Amniotic epithelial cell (primary cell): ENCODE data around the gene ADAMTS17.

ENCODE experiments used
- DNase-seq: peaks from one replicate; pipeline ENCODE4 v3.0.0-alpha.2; 2010; ENCODE audit warnings: low read depth

The ADAMTS17 gene

DNA sequence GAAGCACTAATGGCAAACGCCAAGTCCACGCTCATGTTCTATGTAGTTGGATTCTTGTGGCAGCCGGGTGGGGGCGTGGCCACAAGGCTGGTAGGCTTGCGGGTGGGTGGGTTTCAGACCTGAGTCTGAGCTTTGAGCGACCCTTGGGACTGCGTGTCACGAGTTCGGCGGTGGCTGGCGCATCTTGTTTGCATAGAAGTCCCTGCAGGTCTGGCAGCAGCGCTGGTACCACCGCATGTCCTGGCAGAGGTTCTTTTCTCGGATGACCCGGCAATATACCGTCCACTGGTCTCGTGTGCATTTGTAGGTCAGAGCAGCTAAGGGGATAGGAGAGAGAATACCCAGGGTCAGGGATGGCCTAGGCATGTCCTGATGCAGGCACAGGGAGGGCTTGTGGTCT, 367.5 kb downstream of the ADAMTS17 start:
- no peak for DNase-seq

DNA sequence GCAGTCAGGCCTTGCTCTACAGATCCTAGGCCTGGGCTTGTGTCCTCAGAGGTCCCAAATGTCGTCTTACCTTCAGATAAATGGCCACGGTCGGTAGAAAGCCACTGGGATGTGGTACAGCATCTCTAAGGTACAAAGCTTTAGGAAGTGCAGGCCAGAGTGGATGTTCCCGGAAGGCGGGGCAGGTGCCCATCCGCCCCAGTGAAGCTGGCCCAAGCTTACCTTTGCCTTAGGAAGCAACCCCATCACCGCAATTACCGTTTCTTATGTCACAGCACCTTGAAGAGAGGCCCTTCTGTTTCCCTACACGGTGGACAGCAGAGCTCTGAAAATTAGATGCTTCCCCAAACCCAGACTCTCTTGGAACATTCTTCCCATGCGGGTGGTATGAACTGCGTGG, 368.4 kb downstream of the ADAMTS17 start:
- DNase-seq, result no peak

DNA sequence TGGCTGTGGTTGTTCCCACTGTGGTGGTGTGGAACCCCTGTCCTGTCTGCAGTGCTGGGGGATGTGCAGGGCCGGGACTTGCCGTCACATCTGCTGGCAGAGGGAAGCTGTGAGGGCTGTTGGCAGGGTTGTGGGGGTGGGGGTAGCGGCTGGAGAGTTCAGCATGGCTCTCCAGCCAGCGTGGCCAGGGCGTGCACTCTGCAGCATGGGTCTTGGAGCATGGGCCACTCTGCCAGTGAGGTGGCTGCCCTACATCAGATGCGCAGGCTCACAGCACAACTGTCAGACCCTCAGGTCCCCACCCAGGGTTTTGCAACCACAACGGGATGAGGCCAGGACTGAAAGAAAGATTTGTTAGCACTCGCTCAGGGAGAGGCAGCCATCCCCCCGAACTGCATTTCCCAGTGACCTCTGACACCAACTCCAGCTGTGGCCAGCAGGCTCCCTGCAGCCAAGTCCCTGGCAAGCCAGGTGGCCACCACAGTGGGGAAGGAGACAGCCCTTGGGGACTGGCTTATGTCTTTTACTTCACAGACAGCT, 370.8 kb downstream of the ADAMTS17 start:
- no peak for DNase-seq

DNA sequence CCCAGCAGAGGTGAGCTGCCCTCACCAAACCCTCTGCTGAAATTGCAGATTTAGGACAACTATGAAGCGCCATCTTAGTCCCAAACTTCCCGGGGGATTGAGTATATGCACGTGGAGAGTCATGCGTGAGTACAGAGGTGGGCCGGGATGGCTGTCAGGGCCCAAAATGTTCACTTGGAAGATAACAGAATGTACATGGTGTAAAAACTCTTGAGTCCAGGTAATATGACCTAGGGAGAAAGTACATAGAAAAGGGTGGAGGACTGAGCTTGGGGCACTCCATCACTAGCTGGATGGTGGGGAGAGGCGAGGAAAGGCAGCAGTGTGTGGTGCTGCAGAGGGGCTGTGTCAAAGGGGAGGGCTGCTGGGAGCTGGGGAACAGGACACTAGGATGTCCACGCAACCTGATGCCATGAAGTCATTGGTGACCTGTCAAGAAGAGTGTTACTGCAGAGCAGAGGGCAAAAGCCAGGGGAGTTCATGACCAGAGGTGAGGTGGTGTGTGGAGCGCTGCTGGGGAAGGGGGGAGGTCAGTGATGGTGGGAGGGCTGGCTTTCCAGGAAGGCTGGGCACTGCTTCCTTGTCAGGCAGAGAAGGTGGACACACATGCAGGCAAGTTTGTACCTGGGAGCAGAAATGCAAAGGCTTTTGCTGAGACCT, 372.4 kb downstream of the ADAMTS17 start:
- DNase-seq, result no peak

DNA sequence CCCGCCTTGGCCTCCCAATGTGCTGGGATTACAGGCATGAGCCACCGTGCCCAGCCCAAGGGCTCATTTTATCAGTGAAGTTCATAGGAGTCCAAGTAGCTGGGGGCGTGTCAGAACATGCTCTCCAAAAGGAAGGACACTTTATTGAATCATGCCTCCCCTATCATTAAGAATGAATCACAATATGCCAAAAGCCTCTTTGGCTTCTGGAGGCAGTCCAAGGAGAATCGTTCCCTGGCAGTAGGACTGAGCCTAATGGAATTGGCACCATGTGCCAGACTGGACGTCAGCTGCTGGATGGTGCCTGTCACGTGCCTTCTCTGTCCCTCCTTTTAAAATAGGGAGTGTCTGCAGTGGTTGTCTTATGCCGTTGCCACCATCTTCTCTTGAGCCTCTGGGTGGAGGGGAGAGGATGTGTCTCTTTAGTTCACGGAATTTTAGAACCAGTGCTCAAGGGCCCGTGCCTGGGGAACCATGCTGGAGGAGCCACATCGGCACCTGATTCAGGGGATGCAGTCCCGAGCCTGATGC, 373.9 kb downstream of the ADAMTS17 start:
- DNase-seq, result no peak

DNA sequence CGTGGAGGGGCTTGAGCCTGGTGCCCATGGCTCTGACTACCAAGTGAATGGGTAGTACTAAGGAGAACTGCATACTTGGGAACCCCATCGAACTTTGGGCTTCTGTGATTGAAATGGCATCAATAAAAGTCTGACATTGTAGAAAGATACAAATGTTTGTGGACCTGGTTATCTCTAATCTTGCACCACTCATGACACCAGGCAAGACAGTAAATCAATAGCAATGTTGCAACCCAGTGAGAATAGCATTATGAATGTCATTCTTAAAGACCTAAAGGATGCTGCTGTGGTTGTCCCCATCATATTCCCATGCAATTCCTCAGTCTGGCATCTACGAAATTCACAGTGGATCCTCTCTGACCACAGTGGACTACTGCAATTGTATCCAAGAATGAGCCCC, 375.0 kb downstream of the ADAMTS17 start:
- DNase-seq, result no peak

DNA sequence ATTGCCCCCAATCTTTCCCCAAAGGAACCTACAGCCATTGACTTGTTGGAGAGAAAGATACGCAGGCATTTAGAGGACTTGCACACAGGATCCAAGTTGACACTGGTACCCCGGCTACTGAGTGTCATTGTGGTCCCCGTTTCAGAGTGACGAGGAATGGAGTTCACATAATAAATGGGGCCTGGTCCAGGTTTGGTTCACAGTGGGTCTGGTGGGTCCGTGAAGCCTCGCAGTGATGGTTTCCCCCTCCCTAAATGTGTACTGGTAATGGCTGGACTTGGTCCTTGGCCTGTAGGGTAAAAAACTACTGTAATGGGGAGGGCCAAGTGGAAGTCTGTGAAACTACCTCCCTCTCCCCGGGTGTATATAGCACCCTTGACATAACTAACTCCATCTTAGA, 376.4 kb downstream of the ADAMTS17 start:
- DNase-seq, result no peak

DNA sequence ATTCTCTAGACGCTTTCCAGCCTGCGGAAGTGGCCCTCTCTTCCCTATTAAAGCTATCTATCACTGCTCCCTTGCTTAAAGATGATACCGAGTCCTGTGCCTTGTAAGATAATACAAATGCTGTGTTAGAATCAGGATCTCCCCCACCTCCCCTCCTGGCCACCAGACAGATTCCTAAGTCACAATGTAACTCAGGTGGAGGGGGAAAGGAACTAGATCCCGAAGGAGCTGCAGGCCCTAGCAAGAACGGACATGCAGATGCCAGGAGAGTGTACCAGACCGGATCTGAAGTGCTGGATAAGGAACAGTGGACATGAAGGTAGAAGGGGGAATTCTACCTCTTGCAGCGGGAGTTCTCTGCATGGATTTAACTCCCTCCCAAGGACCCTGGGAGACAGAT, 377.8 kb downstream of the ADAMTS17 start:
- DNase-seq, result no peak

DNA sequence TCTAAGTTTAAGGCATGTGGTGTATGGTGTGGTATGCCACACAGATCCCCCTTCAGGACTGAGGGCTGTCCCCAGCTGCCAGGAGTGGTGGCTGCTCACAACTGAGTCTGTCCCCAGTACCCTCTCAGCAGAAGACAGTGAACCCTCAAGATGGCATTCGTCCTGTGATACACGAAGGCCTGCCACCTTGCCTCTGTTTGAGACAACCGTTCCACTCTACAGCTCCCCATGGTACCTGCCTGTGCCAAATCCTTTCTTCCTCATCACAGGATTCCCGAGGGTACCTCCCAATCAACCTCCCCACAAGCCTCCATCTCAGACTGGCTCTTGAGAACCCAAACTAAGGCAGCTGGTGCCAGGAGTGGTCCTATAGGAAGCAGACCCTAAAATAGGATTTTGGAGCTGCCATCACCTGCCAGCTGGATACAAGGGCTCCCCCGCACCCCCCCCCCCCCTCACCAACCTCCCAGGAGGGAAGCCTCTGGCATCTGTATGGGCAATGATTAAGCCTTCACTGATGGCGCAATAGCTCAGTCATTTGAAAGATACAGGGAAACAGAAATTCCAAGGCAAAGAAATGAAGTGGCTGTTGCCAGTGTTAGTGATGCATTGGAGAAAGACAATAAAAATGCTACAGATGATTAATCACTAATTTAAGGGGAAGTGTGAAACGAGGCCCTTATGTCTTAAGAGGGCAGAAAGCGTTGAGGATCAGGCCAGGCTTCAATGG, 378.5 kb downstream of the ADAMTS17 start:
- DNase-seq, result peak; percentile 40

DNA sequence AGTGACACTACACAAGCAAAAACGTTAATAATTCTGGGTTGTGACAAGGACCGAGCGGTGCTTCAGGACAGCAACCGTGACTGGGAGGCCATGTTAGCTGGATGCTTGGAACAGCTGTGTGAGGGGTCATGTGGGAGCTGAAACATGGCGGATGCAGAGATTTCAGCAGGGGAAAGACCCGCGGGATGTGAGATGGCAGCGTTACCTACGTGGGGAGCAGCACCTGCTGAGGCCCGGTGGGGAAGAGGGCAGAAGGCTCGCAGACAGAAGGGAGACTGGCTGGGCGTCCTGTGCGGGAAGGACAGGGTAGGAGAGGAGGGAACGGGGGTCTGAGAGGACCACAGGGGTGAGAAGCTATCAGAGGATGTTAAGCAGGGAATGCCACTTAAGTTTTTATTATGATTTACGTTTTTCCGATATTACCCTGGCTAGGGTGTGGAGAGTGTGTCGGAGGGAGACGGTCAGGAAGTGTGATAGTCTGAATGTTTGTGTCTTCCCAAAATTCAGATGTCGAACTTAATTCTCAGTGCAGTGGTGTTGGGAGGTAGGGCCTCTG, 379.7 kb downstream of the ADAMTS17 start:
- DNase-seq, result no peak

DNA sequence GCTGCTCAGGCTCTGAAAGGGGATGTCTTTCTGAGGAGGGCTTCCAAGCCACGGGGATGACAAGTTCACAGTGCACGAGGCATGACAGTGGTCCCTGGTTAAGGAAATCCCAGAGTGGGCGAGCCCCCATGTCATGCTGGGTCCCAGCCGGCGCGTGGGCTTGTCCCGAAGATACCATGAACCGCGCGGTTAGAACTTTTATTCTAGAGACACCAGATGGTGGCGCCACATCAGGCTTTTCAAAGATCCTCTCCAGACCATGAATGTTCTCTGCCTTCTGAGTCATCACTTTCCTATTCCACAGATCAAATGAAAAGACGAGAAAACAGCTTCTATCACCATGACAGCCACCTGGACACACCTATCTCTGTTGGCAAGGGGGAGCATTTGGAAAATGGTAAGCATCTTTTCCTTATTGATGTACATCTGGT, 380.7 kb downstream of the ADAMTS17 start:
- DNase-seq, result peak; percentile 41

DNA sequence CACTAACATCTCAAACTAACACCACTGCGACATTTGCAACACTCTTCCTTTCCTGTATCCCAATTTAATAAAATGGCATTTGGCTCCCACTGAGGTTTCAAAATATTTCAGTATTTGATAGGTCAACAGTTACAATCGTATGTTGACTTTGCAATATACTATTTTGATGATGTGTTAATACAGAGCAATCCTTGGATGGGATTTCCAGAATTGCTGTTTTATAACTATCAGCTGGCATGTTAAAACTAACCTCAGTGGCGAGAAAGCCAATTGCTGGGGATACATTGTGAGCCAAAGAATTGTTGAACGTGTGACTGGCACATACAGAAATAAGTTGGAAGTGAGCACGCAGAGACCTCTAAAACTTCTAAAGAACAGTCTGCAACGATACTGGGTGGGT, 382.4 kb downstream of the ADAMTS17 start:
- DNase-seq, result no peak

DNA sequence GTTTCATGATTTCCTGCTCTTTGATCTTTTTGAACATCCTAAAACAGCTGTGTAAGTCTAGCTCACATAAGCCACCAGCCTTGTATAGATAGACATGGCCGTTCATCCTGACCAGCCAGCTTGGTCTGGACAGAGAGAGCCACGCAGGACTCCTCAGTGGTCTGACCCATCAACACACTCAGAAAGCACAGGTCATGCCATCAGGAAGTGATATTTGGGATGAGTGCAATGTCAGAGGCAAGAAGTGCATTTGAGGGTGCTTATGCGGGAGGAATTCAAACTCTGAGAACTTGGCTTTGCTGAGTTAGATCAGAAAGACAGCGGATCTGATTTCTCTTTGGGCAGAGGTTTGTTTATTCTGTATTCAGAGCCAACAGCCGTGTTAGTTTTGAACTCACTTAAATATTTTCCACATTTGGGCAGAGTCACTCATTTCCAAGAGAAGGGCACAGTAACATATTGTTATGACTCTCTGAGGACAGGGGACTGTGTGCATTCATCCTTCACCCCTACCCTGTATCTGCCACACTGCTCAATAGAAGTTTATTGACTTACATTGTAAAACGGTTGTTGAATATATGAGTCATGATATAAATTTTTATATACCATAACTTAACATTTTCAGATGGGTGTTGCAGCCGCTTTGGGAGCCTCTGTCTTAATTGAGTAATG, 383.2 kb downstream of the ADAMTS17 start:
- DNase-seq, result no peak

DNA sequence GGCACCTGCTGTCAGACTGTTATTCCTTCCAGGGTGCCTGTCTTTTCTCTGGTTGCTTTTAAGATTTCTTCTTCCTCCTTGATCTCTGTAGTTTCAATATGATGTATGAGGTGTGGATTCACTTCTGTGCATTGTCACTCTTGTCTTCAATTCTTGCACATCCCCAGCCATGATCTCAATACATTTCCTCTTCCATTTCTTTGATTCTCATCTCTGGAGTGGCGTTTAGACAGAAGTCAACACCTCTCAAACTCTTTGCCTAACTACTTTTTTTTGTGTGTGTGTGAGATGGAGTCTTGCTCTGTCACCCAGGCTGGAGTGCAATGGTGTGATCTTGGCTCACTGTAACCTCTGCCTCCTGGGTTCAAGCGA, 384.1 kb downstream of the ADAMTS17 start:
- DNase-seq, result no peak

DNA sequence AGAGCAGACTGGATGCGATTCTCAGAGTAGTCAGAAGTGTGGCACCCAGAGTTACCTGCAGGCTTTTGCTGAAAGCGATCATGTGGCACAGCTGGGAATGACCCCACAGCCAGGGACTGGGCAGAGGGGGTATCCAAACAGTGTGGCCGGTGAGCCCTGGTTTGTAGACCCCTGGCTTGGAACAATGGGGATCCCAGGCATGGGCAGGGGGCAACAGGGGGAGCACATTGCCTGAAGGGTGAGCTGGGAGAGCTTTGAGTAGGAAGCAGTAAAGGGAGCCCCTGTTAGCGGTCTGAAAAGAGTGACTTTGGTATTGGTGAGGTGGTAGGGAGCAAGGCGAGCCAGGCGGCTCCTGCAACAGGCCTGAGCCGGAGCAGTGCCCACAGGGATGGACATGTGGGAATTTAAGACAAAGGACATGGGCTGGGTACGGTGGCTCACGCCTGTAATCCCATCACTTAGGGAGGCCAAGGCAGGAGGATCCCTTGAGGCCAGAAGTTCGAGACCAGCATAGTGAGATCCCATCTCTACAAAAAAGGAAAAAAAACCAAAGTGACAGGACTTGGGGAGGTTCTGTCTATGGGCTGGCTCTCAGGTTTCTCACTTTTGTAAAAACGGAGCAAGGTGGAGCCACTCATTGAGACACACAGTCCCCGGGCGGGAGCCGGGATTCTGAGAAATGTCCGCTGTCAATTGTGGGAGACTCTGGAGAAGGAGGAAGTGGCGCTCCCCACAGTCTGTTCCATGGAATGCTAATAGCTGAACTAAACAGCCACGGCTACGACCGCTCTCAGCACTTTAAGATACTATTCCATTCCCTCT, 384.7 kb downstream of the ADAMTS17 start:
- no peak for DNase-seq

DNA sequence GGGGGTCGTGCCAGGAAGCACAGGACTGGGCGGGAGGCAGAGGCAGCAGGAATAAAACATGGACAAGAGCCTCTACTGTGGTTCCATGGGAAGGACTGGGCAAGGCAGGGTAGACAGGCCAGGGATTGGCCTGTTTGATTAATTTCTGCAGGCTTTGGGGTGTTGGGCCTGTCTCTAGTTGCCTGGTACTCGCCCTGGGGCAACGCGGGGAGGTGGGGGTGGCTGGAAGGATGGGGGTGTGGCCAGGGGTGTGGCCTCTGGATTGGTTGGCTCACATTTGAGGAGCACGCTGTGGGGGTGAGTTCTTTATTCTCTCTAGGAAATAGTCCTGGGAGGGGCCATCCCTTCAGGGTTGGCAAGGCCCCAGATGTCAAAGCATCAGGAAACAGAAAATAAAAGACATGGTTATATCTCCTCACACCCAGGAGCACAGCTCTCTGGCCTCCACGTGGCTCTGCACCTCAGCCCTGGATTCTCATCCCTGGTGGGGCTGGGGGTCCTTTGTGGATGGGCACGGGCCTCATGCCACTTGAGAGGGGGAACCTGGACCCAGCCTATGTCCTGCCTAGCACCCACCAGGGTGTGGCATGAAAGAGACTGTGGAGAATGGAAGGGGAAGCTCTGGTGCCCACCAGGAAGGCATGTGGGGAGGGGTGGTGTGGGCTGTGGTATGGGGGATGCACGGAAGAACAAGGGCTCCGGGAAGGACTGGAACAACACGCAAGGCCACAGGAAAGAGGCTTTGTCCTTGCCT, 385.6 kb downstream of the ADAMTS17 start:
- no peak for DNase-seq

DNA sequence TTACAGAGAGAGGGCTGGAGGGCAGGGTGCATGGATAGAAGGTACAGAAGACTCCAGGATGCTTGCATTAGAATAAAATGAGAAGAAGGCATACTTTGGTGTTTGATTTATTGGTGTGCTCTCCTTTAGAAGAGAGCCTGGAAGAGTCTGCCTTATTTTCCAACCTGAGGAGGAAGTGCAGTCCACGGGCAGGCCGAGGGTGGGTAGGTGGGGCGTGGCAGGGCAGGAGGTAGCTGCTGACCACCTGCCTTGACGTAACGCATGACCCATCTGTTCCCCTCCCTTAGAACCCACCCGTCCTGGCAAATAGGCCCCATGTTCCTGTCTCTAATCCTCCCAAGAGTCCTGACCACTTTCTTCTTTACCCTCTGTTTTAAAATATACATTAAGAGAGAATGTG, 386.2 kb downstream of the ADAMTS17 start:
- no peak for DNase-seq

DNA sequence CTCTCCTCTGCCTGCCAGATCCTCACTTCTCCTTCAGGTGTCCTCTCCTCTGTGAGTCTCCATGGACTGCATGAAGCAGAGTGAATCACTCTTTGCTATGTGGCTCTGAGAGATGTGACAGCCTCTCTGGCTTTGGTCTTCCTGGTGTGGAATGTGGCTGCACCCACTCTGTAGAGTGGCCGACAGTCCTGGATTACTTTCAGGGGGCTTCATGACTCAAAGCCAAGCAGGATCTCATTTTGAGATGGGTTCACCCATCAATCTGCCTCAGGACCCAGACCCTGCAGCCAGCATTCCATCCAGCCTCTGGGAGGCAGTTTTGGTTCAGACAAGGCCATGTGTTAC, 386.6 kb downstream of the ADAMTS17 start:
- DNase-seq, result no peak

DNA sequence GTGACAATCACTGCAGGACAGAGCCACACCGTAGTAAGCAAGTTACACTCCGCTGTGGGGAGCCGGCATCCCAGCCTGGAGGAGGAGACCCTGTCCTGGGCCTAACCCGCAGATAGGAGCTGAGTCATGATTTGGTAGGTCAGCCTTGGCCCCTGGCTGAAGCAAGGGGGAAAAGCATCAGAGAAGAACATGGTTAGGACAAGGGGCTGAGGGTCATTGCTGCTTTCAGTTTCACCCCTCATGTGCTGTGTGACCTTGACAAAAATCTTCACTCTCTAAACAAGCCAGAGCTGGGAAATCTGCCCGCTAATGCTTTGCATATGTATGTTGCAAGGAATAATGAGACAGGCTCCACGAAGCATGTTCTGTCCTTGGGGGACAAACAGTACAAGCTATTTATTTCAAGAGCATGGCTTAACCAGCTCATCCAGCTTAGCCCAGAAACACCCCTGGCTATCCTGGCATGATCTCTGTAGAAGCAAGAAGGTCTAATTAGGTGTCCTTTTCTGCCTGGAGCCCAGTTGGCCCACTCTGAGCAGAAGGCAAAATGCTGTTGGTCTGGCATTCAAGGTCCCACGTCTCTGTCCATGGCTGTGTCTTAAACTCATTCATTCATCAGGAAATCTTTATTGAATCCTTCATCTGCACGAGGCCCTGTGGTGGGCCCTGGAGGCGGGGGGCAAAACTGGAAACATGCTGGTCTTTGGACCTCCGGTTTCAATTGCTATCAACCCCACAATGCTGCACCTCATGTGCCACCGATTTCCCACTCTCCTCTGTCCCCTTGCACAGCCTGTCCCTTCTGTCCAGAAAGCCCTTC, 387.2 kb downstream of the ADAMTS17 start:
- no peak for DNase-seq

DNA sequence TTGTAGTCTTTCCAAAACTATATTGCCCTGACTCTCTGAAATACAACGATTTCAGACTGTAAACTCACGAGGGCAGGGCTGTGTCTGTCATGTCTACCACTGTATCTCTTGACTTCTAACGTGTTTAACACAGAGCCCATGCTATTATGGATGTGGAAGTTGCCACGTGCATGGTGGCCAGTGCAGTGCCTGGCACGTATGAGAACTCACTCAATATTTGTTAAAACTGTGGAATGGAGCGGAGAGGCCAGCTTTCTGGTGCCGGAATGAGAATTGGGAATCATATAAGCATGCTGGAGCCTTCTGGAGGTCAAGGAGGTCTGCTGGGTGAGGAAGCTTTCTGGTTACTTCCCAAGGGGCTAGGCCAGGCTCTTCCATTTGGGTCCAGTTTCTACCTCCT, 387.9 kb downstream of the ADAMTS17 start:
- DNase-seq, result no peak
